Skeletal muscle tissue (tissue), 4 donors: ENCODE measurements around the gene MPIG6B. TPM values are rescaled to one million over a fixed set of nuclear protein-coding genes. Genes with fewer than 3 reads are reported as not detected.
"Not testable (repeated sequence)": the region's sequence is repeated elsewhere in the genome, so short reads cannot be mapped to it uniquely, and the experiment has no call there.

Experiments
- H3K27ac ChIP-seq: one replicate; pipeline ENCODE4 v1.7.0; 2013; ENCODE audit warnings: mild to moderate bottlenecking, low read depth, low read length, inconsistent platforms
- H3K27me3 ChIP-seq, 3 donors: one replicate each; pipeline ENCODE4 v1.7.0; 2013; ENCODE audit warnings: low read length in 3 of 3; ENCODE audit not compliant: control insufficient read depth in 3 of 3, insufficient read depth in 3 of 3
- H3K36me3 ChIP-seq, 3 donors: one replicate each; pipeline ENCODE4 v1.7.0; 2013; ENCODE audit warnings: low read length in 3 of 3; ENCODE audit not compliant: control insufficient read depth in 3 of 3, insufficient read depth in 3 of 3
- H3K4me1 ChIP-seq, 3 donors: one replicate each; pipeline ENCODE4 v1.7.0; 2013; ENCODE audit warnings: low read length in 3 of 3, mild to moderate bottlenecking in 3 of 3; ENCODE audit not compliant: control insufficient read depth in 3 of 3, insufficient read depth in 3 of 3
- H3K4me3 ChIP-seq, 3 donors: one replicate each; pipeline ENCODE4 v1.7.0; 2013; ENCODE audit warnings: low read length in 3 of 3
- H3K9ac ChIP-seq, 3 donors: one replicate each; pipeline ENCODE4 v1.7.0; 2013; ENCODE audit warnings: low read length in 3 of 3, mild to moderate bottlenecking in 3 of 3, moderate library complexity in 2 of 3, low read depth in 1 of 3
- H3K9me3 ChIP-seq, 3 donors: one replicate each; pipeline ENCODE4 v1.7.0; 2013; ENCODE audit warnings: low read length in 3 of 3; ENCODE audit not compliant: control insufficient read depth in 3 of 3
- total RNA-seq: library from RNA; depleted of rRNA; stranded (reverse); fragments of >200 nt; gene quantifications from one replicate; pipeline ENCODE4 v1.2.3, GENCODE V29; 2014
- donor health status: Osteomylitis.

MPIG6B gene
- total RNA-seq, 1 donor from 2014 or later = 0.52 TPM

GRCh38 chr6:31700740-31701401 lies 22.3 kb upstream of the MPIG6B start:
- no peaks in the 10 kb centered on the region for H3K9me3 ChIP-seq
- peaks cover 19 to 34% (median 29%) of the 10 kb centered on the region in 3 donors for H3K36me3 ChIP-seq
- H3K4me1 ChIP-seq = peaks cover 17 to 33% (median 19%) of the 10 kb centered on the region in 3 donors
- peak overlapping the region; percentile 57 for H3K27ac ChIP-seq
- peak overlapping the region in 1 of 3 donors; percentile 99 for H3K4me3 ChIP-seq
- H3K9ac ChIP-seq = peak overlapping the region in 1 of 3 donors; percentile 6
- no peaks in the 10 kb centered on the region for H3K27me3 ChIP-seq

DNA sequence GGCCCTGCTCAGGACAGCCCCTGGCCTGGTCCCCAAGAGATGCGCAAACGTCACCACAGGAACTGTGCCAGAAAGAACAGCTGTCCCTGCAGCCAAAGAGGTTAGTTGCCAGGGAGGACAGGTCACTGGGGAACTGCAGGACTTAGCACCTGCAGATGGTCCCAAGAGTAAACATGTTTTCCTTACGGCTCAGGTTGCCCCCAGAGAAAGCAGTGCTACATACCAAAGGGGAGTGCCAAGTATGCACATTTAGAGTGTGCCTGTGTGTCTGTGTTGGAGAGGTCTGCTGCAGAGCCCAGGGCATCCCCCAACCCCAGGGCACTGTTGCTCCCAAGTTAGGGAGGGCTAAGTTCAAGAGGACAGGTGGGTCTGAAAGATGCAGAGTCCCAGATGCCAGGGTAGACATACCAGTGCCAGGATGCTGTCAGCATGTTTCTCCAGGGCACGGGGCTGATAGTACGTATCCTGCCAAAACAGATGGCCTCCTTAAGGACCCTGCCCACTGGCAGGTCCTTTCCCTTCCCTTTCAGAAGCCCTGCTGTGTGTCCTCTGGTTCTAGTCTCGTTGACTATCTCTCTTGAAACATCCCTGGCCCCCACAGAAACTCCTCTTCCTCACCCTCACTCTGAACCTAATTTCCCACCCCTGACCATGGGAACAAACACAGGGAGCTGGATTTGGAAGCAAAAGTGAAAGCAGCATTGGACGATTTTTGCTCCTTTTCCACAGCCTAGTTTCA lies 21.3 kb upstream of the MPIG6B start:
- Histone ChIP-seq H3K9ac (peak overlapping the region; percentile 97 to 99 (median 99)), H3K36me3 (peaks cover 16 to 25% (median 25%) of the 10 kb centered on the region in 3 donors), H3K4me3 (peak overlapping the region; percentile 96 to 99 (median 99)), H3K4me1 (peaks cover 17 to 33% (median 19%) of the 10 kb centered on the region in 3 donors), H3K27me3 (no peaks in the 10 kb centered on the region), H3K27ac (peak overlapping the region; percentile 99), H3K9me3 (no peaks in the 10 kb centered on the region)

DNA sequence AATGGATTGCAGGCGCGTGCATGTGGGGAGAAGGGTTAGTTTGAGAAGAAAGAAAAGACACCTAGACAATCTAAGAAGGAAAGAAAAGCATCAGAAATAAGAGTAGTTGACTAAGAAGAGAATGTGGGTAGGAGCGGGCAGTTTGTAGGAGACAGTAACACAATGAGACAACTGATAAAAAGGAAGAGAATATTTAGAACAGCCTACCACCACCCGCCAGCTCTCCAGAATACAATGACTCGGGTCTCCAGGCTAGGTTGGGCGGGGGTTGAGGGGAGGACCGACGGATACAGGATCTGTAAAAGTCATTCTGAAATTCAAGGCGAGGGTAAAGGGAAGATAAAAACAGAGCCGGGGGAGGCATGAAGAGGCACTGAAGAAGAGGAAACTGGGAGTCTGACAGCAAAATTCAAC lies 20.8 kb upstream of the MPIG6B start:
- Histone ChIP-seq H3K4me3 (peak overlapping the region; percentile 96 to 99 (median 99)), H3K9me3 (no peaks in the 10 kb centered on the region), H3K27me3 (no peaks in the 10 kb centered on the region), H3K4me1 (peaks cover 17 to 32% (median 18%) of the 10 kb centered on the region in 3 donors), H3K36me3 (peaks cover 15 to 22% (median 20%) of the 10 kb centered on the region in 3 donors), H3K27ac (peak overlapping the region; percentile 99), H3K9ac (peak overlapping the region; percentile 97 to 99 (median 99))

GRCh38 chr6:31702819-31703716 lies 20.1 kb upstream of the MPIG6B start, which contains the start of gene ABHD16A:
Gene ABHD16A, minus strand, starts transcription at chr6:31703324. Its CDS starts 43 bp downstream, at chr6:31703281.
- Histone ChIP-seq H3K4me3 (peak within 1 kb of the TSS; percentile 96 to 99 (median 99)), H3K27me3 (no peaks in the 10 kb centered on the region), H3K9me3 (no peaks in the 10 kb centered on the region), H3K4me1 (peaks cover 16 to 27% (median 17%) of the 10 kb centered on the region in 3 donors), H3K27ac (peak within 1 kb of the TSS; percentile 99), H3K36me3 (peaks cover 15 to 18% (median 18%) of the 10 kb centered on the region in 3 donors), H3K9ac (peak within 1 kb of the TSS; percentile 97 to 99 (median 99))

DNA sequence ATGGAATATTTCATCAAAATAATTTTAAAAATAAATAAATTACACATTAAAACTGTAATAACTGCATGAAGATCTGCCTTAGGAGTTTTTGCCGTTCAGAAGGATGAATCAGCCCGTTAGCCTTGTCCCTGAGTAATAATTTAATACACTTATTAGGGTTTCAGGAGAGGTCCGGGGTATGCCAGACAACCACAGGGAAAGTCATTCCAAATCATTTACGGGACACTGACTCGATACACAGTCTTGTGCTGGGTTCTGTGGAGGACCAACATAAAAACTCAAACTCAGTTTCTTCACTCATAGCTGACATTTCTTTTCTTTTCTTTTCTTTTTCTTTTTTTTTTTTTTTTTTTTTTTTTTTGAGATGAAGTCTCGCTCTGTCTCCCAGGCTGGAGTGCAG lies 17.2 kb upstream of the MPIG6B start:
- Histone ChIP-seq H3K4me3 (no peak overlapping the region), H3K9ac (no peak overlapping the region), H3K27ac (no peak overlapping the region), H3K27me3 (peaks cover 0 to 5% (median 0%) of the 10 kb centered on the region in 3 donors), H3K36me3 (peaks cover 2 to 4% (median 2%) of the 10 kb centered on the region in 3 donors), H3K9me3 (no peaks in the 10 kb centered on the region), H3K4me1 (peaks cover 13 to 23% (median 14%) of the 10 kb centered on the region in 3 donors)

GRCh38 chr6:31706599-31706998 lies 16.6 kb upstream of the MPIG6B start, which contains the start of gene LY6G6F:
Gene LY6G6F, plus strand, starts transcription at chr6:31706866. Its CDS starts 41 bp downstream, at chr6:31706907.
- Histone ChIP-seq H3K4me1 (peaks cover 6 to 17% (median 8%) of the 10 kb centered on the region in 3 donors), H3K36me3 (no peaks in the 10 kb centered on the region), H3K27me3 (peaks cover 0 to 5% (median 0%) of the 10 kb centered on the region in 3 donors), H3K4me3 (no peak within 1 kb of the TSS), H3K9ac (no peak within 1 kb of the TSS), H3K27ac (no peak within 1 kb of the TSS), H3K9me3 (no peaks in the 10 kb centered on the region)

DNA sequence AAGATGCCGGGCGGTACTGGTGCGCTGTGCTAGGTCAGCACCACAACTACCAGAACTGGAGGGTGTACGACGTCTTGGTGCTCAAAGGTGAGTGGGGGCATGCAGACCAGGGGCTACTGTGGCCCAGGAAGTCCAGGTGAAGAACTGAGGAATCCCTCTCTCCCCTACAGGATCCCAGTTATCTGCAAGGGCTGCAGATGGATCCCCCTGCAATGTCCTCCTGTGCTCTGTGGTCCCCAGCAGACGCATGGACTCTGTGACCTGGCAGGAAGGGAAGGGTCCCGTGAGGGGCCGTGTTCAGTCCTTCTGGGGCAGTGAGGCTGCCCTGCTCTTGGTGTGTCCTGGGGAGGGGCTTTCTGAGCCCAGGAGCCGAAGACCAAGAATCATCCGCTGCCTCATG lies 15.5 kb upstream of the MPIG6B start:
- Histone ChIP-seq H3K4me1 (peaks cover 0 to 6% (median 0%) of the 10 kb centered on the region in 3 donors), H3K27me3 (peaks cover 0 to 5% (median 0%) of the 10 kb centered on the region in 3 donors), H3K27ac (no peak overlapping the region), H3K9me3 (no peaks in the 10 kb centered on the region), H3K9ac (no peak overlapping the region), H3K4me3 (no peak overlapping the region), H3K36me3 (no peaks in the 10 kb centered on the region)

- Histone ChIP-seq H3K27ac (no peak overlapping the region), H3K9ac (no peak overlapping the region), H3K27me3 (peaks cover 0 to 5% (median 0%) of the 10 kb centered on the region in 3 donors), H3K9me3 (no peaks in the 10 kb centered on the region), H3K36me3 (no peaks in the 10 kb centered on the region), H3K4me3 (no peak overlapping the region), H3K4me1 (peaks cover 0 to 6% (median 0%) of the 10 kb centered on the region in 3 donors)
Observed at GRCh38 chr6:31708224-31708623, 14.9 kb upstream of the MPIG6B start.

DNA sequence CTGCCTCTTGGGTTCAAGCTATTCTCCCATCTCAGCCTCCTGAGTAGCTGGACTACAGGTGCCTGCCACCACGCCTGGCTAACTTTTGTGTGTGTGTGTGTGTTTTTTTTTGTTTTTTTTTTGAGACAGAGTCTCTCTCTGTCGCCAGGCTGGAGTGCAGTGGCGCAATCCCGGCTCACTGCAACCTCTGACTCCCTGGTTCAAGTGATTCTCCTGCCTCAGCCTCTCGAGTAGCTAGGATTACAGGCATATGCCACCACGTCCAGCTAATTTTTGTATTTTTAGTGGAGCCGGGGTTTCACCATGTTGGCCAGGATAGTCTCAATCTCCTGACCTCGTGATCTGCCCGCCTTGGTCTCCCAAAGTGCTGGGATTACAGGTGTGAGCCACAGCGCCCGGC lies 14.0 kb upstream of the MPIG6B start:
- H3K9me3 ChIP-seq, H3K27ac ChIP-seq, H3K36me3 ChIP-seq, H3K27me3 ChIP-seq, H3K4me1 ChIP-seq, H3K9ac ChIP-seq, H3K4me3 ChIP-seq: not testable (repeated sequence)
